IPS-15b (cell line): ENCODE measurements around the gene DNAJB6.

ENCODE experiments used
- H3K27me3 ChIP-seq: one replicate; pipeline ENCODE4 v1.6.1; 2013; ENCODE audit warnings: low read length; ENCODE audit not compliant: control insufficient read depth, insufficient read depth
- H3K36me3 ChIP-seq: one replicate; pipeline ENCODE4 v1.6.1; 2013; ENCODE audit warnings: low read length; ENCODE audit not compliant: control insufficient read depth, insufficient read depth
- H3K4me1 ChIP-seq: one replicate; pipeline ENCODE4 v1.6.1; 2013; ENCODE audit warnings: mild to moderate bottlenecking, low read length; ENCODE audit not compliant: control insufficient read depth, insufficient read depth
- H3K4me3 ChIP-seq: one replicate; pipeline ENCODE4 v1.5.1; 2013; ENCODE audit warnings: low read depth, low read length
- H3K9ac ChIP-seq: one replicate; pipeline ENCODE4 v1.6.1; 2013; ENCODE audit warnings: low read depth, mild to moderate bottlenecking, low read length
- H3K9me3 ChIP-seq: one replicate; pipeline ENCODE4 v1.6.1; 2013; ENCODE audit warnings: mild to moderate bottlenecking, low read length; ENCODE audit not compliant: control insufficient read depth, insufficient read depth

Gene DNAJB6

DNA sequence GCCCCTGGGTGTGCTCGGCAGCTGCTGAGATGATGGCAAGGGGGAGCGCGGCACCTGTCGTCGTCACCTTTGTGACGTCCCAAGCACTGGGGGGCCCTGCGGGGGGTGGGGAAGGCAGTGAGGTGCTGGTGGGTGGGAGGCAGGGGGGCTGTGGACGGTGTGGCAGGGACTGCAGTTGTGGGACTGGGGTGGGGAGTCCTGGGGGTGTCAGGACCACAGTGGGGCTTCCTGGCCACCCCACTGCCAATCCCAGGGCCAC lies 82.2 kb downstream of the DNAJB6 start:
- Histone ChIP-seq H3K36me3 (peaks cover 48% of the 10 kb centered on the region), H3K4me1 (no peaks in the 10 kb centered on the region), H3K9me3 (no peaks in the 10 kb centered on the region), H3K4me3 (no peak overlapping the region), H3K9ac (no peak overlapping the region), H3K27me3 (no peaks in the 10 kb centered on the region)

DNA sequence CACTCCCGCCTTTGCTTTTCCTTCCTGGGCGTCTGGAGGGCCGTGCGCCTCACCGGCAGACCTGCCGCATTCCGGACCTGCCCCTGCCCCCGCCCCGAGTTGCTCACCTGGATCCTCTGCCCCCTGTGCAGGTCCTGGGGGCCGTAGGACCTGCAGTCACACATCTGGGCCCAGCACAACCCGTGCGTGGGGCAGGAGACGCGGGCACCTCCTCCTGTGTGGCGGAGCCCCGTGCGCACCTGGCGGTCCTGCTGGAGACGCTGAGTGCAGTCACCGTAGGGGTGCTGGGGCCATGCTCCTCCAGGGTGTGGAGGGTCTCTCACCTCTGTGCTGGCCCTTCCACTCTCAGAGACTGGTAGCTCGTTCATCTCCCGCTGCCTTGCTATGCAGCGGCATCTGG lies 85.5 kb downstream of the DNAJB6 start:
- no peaks in the 10 kb centered on the region for H3K27me3 ChIP-seq
- H3K9ac ChIP-seq = no peak overlapping the region
- H3K36me3 ChIP-seq = peaks cover 19% of the 10 kb centered on the region
- no peaks in the 10 kb centered on the region for H3K4me1 ChIP-seq
- no peak overlapping the region for H3K4me3 ChIP-seq
- no peaks in the 10 kb centered on the region for H3K9me3 ChIP-seq

DNA sequence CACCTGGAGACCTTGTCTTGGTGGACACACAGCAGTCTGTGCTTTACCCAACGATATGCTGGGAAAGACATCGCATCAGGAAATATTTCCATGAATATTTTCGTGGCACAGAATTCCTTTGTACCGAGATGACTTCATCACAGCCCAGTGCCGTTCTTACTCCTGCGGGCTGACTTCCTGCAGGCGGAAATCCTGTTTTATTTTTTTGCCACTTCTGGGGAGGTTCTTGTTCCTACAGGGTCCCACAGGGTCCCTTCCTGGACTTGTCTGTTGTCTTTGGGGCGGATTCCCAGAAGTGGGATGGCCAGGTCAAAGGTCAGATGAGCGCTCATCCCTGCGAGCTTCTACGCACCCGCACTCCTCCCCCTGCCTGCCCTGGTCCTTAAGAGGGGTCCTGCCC lies 86.5 kb downstream of the DNAJB6 start:
- H3K9me3 ChIP-seq = no peaks in the 10 kb centered on the region
- no peak overlapping the region for H3K9ac ChIP-seq
- peaks cover 13% of the 10 kb centered on the region for H3K36me3 ChIP-seq
- H3K4me1 ChIP-seq = no peaks in the 10 kb centered on the region
- H3K4me3 ChIP-seq = no peak overlapping the region
- no peaks in the 10 kb centered on the region for H3K27me3 ChIP-seq

DNA sequence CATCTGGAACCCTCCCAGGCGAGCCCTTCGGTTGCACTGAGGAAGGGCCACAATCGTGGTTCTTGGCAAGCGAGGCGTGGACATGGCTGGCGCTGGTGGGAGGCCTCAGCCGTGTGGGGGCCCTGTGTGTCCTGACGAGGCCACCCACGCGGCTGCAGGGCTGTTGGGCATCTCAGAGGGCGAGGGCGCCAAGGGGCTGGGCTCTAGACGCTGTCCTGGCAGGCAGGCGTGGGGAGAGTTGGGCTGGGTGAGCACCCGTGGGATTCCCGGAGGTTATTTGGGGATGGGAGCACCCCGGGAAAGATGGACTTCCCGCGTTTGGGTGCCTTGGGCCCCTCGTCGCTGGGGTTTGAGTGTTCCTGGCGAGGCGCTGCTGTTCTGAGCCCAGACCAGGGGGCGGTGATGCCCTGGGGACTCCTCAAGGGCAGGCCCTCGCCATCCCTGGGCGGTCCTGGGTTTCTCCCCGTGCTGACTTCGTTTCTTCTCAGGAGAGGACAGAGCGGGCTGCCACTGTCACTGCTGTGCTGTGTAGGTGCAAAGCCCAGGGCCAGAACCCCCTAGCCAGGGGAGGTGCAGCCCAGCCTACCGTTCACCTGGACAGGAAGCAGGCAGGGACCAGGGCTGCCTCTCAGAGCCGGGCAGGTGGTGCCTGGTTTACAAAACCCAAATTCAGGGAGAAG lies 87.2 kb downstream of the DNAJB6 start:
- H3K9ac ChIP-seq = no peak overlapping the region

DNA sequence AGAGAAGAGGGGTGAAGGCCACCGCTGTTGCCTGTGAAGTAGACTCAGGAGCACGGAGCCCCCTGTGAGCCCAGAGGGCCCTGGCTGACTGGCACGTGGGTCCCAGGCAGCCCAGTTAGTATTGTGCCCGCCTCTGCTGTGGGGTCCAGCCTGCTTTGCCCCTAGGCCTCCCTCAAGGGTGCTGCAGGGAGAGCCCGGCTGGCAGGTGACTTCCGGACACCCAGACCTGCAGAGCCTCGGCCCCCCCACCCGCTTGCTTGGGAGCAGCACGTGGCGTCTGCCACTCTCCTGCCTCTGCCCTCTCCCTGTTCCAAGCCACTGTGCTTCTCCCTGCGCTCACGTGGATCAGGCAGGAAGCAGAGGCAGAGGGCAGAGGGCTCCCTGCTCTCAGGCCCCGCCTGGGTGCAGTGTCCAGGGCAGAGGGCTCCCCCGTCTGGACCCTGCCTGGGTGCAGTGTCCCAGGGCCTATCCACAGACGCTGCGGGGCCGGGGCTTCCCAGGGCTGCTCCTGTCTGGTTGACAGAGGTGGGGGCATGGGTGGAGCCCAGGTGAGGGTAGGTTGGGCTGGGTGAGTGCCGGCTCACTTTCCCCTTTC lies 88.4 kb downstream of the DNAJB6 start:
- H3K4me3 ChIP-seq = no peak overlapping the region
- H3K9ac ChIP-seq = peak overlapping the region; percentile 37
- H3K9me3 ChIP-seq = no peaks in the 10 kb centered on the region
- H3K27me3 ChIP-seq = no peaks in the 10 kb centered on the region
- H3K36me3 ChIP-seq = peaks cover 4% of the 10 kb centered on the region
- H3K4me1 ChIP-seq = no peaks in the 10 kb centered on the region

More for the DNA sequence above, 87.2 kb downstream of the DNAJB6 start:
- H3K27me3 ChIP-seq = no peaks in the 10 kb centered on the region
- no peaks in the 10 kb centered on the region for H3K4me1 ChIP-seq
- H3K36me3 ChIP-seq = peaks cover 7% of the 10 kb centered on the region
- H3K9me3 ChIP-seq = no peaks in the 10 kb centered on the region
- no peak overlapping the region for H3K4me3 ChIP-seq

DNA sequence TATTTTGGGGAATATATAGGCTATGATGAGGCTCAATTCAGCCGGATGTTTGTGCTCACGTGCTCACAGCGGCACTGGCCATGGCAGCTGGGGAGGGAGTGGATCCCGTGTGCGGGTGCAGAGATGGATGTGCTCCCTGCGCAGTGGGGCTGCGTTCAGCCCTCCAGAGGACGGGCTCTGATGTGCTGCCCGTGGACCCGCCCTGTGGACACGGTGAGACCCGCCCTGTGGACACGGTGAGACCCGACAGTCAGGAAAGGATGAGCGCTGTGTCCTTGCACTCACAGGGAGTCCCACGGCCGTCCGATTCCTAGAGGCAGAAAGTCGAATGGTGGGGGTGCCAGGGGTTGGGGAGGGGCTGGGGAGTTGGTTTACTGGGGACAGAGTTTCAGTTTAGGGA lies 89.0 kb downstream of the DNAJB6 start:
- Histone ChIP-seq H3K36me3 (peaks cover under 1% of the 10 kb centered on the region), H3K9ac (no peak overlapping the region), H3K9me3 (no peaks in the 10 kb centered on the region), H3K4me1 (no peaks in the 10 kb centered on the region), H3K27me3 (no peaks in the 10 kb centered on the region), H3K4me3 (no peak overlapping the region)

GRCh38 chr7:157426463-157427301 lies 89.9 kb downstream of the DNAJB6 start:
- Histone ChIP-seq H3K9ac (no peak overlapping the region), H3K9me3 (no peaks in the 10 kb centered on the region)

GRCh38 chr7:157427811-157428553 lies 91.2 kb downstream of the DNAJB6 start:
- Histone ChIP-seq H3K36me3 (peaks cover 5% of the 10 kb centered on the region), H3K4me3 (no peak overlapping the region), H3K4me1 (no peaks in the 10 kb centered on the region), H3K9ac (no peak overlapping the region), H3K9me3 (no peaks in the 10 kb centered on the region), H3K27me3 (no peaks in the 10 kb centered on the region)

More at GRCh38 chr7:157426463-157427301, 89.9 kb downstream of the DNAJB6 start:
- Histone ChIP-seq H3K4me3 (no peak overlapping the region), H3K4me1 (no peaks in the 10 kb centered on the region), H3K27me3 (no peaks in the 10 kb centered on the region), H3K36me3 (peaks cover 2% of the 10 kb centered on the region)

DNA sequence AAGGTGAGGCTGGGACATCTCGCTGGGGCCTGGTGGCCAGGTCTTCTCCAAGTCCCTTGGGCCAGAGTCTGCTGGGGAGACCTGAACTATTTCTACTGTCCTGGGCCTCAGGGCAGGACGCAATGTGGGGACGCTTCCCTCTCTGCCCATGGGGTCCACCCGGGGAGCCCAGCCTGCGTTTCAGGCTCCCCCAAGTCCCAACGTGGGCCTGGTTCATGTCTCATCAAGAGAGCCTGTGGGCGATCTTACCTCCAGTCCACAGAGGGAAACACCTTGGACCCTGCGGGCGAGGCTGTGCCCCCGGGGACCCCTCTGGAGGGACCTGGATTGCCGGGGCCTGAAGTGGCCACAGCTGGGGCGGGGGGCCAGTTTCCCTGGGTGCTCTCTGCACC lies 91.7 kb downstream of the DNAJB6 start:
- H3K4me1 ChIP-seq = no peaks in the 10 kb centered on the region
- H3K4me3 ChIP-seq = no peak overlapping the region

GRCh38 chr7:157429001-157429679 lies 92.3 kb downstream of the DNAJB6 start:
- no peak overlapping the region for H3K9ac ChIP-seq
- no peaks in the 10 kb centered on the region for H3K9me3 ChIP-seq
- no peaks in the 10 kb centered on the region for H3K4me1 ChIP-seq
- H3K27me3 ChIP-seq = no peaks in the 10 kb centered on the region
- no peak overlapping the region for H3K4me3 ChIP-seq
- H3K36me3 ChIP-seq = peaks cover 5% of the 10 kb centered on the region

More for the DNA sequence above, 91.7 kb downstream of the DNAJB6 start:
- H3K27me3 ChIP-seq = no peaks in the 10 kb centered on the region
- H3K36me3 ChIP-seq = peaks cover 5% of the 10 kb centered on the region
- no peaks in the 10 kb centered on the region for H3K9me3 ChIP-seq
- no peak overlapping the region for H3K9ac ChIP-seq

- no peaks in the 10 kb centered on the region for H3K27me3 ChIP-seq
- no peaks in the 10 kb centered on the region for H3K4me1 ChIP-seq
- no peak overlapping the region for H3K4me3 ChIP-seq
- H3K9ac ChIP-seq = no peak overlapping the region
- H3K36me3 ChIP-seq = peaks cover 5% of the 10 kb centered on the region
- no peaks in the 10 kb centered on the region for H3K9me3 ChIP-seq
These were observed 92.9 kb downstream of the DNAJB6 start for GRCh38 chr7:157429680-157430224.
